Measurements from ENCODE around the gene FOXP1. TPM values are rescaled to one million over a fixed set of nuclear protein-coding genes. Genes with fewer than 3 reads are reported as not detected.

Gene FOXP1
- total RNA-seq, 1 donor from 2014 or later: 27.3 TPM

DNA sequence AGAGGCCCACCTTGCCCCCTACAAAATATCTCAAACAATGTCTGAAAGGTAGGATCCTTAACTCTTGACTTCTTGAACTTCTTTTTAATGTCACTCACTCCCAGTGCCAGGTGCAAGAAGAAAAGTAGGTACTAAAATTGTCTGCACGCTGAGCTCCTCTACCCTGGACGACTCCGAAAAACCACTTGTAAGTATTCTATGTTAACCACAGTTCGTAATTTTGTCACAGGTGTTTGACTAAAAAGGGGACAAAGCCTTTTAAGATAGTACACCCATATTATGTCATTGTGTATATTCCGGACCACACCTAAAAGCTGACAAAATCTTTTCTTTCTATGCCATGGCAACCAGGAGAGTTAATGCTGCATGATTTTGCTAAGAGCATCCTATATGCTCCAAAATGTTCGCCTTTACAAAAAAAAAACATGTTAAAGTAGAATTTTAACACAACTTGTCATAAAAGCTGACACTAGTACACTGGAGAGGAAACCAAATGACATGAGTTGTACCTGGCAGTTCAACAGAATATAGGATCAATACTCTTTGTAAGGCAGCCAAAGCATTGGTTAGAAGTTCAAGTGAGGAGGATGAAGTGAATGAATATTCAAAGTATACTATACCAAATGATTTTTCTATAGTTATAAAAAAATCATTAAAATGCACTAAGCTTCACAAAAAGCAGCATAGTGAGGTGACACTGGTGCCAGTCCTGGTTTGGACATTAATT is 210.5 kb downstream of the FOXP1 start:
- no peaks in the 10 kb centered on the region for H3K79me2 ChIP-seq (ENCODE audit: low read depth)
- H3K27ac Mint-ChIP-seq: no peak overlapping the region
- no peaks in the 10 kb centered on the region for H3F3A ChIP-seq (ENCODE audit: low read depth)
- H3K27ac ChIP-seq: no peak overlapping the region
- DNase-seq (ENCODE audit: low spot score): no peak
- H3K4me3 ChIP-seq: no peak overlapping the region
- no peaks in the 10 kb centered on the region for H3K36me3 Mint-ChIP-seq
- no peaks in the 10 kb centered on the region for H3K36me3 ChIP-seq
- no peaks in the 10 kb centered on the region for H3K27me3 ChIP-seq
- H3K4me3 Mint-ChIP-seq: no peak overlapping the region
- H3K4me1 ChIP-seq: peaks cover 8% of the 10 kb centered on the region
- peaks cover 29% of the 10 kb centered on the region for H3K4me1 Mint-ChIP-seq
- H3K9me3 ChIP-seq (ENCODE audit: low read depth): no peaks in the 10 kb centered on the region
- no peak overlapping the region for H3K9ac ChIP-seq
- H4K20me1 ChIP-seq (ENCODE audit: low read depth): peaks cover 4% of the 10 kb centered on the region
- H3K9me3 Mint-ChIP-seq: no peaks in the 10 kb centered on the region
- H3K27me3 Mint-ChIP-seq (ENCODE audit: insufficient read depth, low read depth): peaks cover 2% of the 10 kb centered on the region
- no peak for TF ChIP-seq EZH2 (IDR thresholded peaks at IDR 0.05)
- no peak for TF ChIP-seq EZH2phosphoT487 (IDR thresholded peaks at IDR 0.05)
- TF ChIP-seq, protein P1, sequence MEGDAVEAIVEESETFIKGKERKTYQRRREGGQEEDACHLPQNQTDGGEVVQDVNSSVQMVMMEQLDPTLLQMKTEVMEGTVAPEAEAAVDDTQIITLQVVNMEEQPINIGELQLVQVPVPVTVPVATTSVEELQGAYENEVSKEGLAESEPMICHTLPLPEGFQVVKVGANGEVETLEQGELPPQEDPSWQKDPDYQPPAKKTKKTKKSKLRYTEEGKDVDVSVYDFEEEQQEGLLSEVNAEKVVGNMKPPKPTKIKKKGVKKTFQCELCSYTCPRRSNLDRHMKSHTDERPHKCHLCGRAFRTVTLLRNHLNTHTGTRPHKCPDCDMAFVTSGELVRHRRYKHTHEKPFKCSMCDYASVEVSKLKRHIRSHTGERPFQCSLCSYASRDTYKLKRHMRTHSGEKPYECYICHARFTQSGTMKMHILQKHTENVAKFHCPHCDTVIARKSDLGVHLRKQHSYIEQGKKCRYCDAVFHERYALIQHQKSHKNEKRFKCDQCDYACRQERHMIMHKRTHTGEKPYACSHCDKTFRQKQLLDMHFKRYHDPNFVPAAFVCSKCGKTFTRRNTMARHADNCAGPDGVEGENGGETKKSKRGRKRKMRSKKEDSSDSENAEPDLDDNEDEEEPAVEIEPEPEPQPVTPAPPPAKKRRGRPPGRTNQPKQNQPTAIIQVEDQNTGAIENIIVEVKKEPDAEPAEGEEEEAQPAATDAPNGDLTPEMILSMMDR (IDR thresholded peaks at IDR 0.05): no peak
- H2AFZ ChIP-seq (replicated peaks): no peak overlapping the region
- no peak overlapping the region for H3K4me2 ChIP-seq

DNA sequence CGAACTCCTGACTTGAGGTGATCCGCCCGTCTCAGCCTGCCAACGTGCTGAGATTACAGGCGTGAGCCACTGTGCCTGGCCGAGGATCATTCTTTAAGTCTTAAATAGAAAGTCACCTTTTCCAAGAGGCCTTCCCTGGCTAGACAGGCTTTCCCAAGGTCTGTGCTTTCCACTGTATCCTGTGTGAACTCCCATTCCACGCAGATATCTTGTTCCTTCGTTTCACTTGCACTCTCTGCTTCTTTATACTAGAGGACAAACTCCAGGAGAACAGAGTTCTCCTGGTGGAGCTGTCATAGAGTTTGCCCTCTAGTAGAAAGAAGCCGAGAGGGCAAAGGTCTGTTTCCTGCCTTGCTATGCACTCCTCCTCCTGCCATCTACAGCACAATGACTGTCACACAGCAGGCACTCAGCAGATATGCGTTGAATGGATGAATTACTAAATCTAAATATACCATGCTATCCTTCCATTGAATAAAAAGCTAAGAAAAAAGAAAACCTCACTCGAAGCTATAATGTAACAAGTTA is 211.2 kb downstream of the FOXP1 start:
- H3K4me3 Mint-ChIP-seq: no peak overlapping the region
- peak overlapping the region; percentile 83 for H3K27ac Mint-ChIP-seq
- H3K79me2 ChIP-seq (ENCODE audit: low read depth): no peaks in the 10 kb centered on the region

DNA sequence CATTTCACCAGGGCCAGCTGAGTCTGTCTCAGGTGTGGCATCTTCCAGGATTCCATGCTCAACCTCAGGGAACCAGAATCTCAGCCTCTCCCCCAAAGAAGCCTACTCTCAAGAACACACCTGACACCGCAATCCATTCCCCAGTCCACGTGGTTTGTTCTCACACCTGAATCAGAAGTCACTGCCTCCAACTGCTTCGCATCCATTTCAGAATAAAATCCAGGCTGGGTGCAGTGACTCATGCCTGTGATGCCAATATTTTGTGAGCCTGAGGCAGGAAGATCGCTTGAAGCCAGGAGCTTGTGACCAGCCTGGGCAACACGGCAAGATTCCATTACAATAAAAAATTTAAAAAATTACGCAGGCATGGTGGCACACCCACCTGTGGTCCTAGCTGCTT is 212.2 kb downstream of the FOXP1 start:
- Mint-ChIP-seq H3K27ac (peak overlapping the region; percentile 37), H3K9me3 (no peaks in the 10 kb centered on the region), H3K27me3 (ENCODE audit: insufficient read depth, low read depth) (peaks cover 2% of the 10 kb centered on the region), H3K36me3 (no peaks in the 10 kb centered on the region), H3K4me1 (peaks cover 41% of the 10 kb centered on the region), H3K4me3 (no peak overlapping the region)
- Histone ChIP-seq H3K27ac (no peak overlapping the region), H3K9ac (no peak overlapping the region), H3K79me2 (ENCODE audit: low read depth) (no peaks in the 10 kb centered on the region), H3F3A (ENCODE audit: low read depth) (no peaks in the 10 kb centered on the region), H3K4me2 (no peak overlapping the region), H2AFZ (replicated peaks) (no peak overlapping the region), H3K4me3 (no peak overlapping the region), H3K27me3 (no peaks in the 10 kb centered on the region), H4K20me1 (ENCODE audit: low read depth) (peaks cover 4% of the 10 kb centered on the region), H3K9me3 (ENCODE audit: low read depth) (no peaks in the 10 kb centered on the region), H3K36me3 (no peaks in the 10 kb centered on the region), H3K4me1 (peaks cover 15% of the 10 kb centered on the region)
- TF ChIP-seq EZH2 (IDR thresholded peaks at IDR 0.05) (no peak), EZH2phosphoT487 (IDR thresholded peaks at IDR 0.05) (no peak)
- TF ChIP-seq, protein P1 (IDR thresholded peaks at IDR 0.05): no peak
- DNase-seq (ENCODE audit: low spot score): no peak

More for the DNA sequence above, 211.2 kb downstream of the FOXP1 start:
- H3K36me3 ChIP-seq: no peaks in the 10 kb centered on the region
- no peaks in the 10 kb centered on the region for H3K27me3 ChIP-seq
- Mint-ChIP-seq H3K4me1 (peaks cover 33% of the 10 kb centered on the region), H3K27me3 (ENCODE audit: insufficient read depth, low read depth) (peaks cover 2% of the 10 kb centered on the region), H3K36me3 (no peaks in the 10 kb centered on the region), H3K9me3 (no peaks in the 10 kb centered on the region)
- no peak overlapping the region for H3K4me3 ChIP-seq
- TF ChIP-seq, protein P1 (IDR thresholded peaks at IDR 0.05): no peak
- TF ChIP-seq EZH2 (IDR thresholded peaks at IDR 0.05) (no peak), EZH2phosphoT487 (IDR thresholded peaks at IDR 0.05) (no peak)
- H2AFZ ChIP-seq (replicated peaks): no peak overlapping the region
- no peak overlapping the region for H3K4me2 ChIP-seq
- H4K20me1 ChIP-seq (ENCODE audit: low read depth): peaks cover 4% of the 10 kb centered on the region
- no peak for DNase-seq (ENCODE audit: low spot score)
- H3K9me3 ChIP-seq (ENCODE audit: low read depth): no peaks in the 10 kb centered on the region
- H3K9ac ChIP-seq: no peak overlapping the region
- H3K4me1 ChIP-seq: peaks cover 9% of the 10 kb centered on the region
- no peak overlapping the region for H3K27ac ChIP-seq
- H3F3A ChIP-seq (ENCODE audit: low read depth): no peaks in the 10 kb centered on the region

All from neural progenitor cell (in vitro differentiated cells).